ENCODE measurements around the gene FHIT.

DNA sequence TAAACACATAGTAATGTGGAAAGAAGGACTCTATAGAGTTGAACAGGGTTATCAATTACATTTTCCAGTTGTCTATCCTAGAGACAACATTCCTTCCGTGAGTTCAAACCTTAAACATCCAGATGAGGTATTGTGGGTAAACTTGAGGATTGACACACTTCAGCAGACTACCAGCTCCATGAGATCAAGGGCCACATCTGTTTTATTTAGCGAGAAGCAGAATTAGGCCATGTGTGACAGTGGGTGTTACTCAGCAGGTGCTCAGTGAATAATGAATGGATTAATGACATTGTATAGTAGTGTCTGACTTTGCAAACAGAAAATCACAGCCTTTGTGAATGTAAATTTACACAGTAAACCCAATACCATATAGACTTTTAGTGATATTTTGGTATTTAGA lies 1260.3 kb downstream of the FHIT start:
- no peak for TF ChIP-seq POLR2A (IDR thresholded peaks at IDR 0.05; ENCODE audit: low read length)
- no peak for TF ChIP-seq GATA1 (IDR thresholded peaks at IDR 0.05; ENCODE audit: low read depth, low read length)

Measured in erythroblast (primary cell).